ENCODE results near the gene PGF.
"Not testable (repeated sequence)": the region's sequence is repeated elsewhere in the genome, so short reads cannot be mapped to it uniquely, and the experiment has no call there.

PGF gene

GRCh38 chr14:74941676-74942097 is 13.7 kb downstream of the PGF start:
- peak; percentile 90 for DNase-seq (ENCODE audit: low spot score)

GRCh38 chr14:74940956-74941565 is 14.3 kb downstream of the PGF start:
- DNase-seq (ENCODE audit: low spot score): no peak

DNA sequence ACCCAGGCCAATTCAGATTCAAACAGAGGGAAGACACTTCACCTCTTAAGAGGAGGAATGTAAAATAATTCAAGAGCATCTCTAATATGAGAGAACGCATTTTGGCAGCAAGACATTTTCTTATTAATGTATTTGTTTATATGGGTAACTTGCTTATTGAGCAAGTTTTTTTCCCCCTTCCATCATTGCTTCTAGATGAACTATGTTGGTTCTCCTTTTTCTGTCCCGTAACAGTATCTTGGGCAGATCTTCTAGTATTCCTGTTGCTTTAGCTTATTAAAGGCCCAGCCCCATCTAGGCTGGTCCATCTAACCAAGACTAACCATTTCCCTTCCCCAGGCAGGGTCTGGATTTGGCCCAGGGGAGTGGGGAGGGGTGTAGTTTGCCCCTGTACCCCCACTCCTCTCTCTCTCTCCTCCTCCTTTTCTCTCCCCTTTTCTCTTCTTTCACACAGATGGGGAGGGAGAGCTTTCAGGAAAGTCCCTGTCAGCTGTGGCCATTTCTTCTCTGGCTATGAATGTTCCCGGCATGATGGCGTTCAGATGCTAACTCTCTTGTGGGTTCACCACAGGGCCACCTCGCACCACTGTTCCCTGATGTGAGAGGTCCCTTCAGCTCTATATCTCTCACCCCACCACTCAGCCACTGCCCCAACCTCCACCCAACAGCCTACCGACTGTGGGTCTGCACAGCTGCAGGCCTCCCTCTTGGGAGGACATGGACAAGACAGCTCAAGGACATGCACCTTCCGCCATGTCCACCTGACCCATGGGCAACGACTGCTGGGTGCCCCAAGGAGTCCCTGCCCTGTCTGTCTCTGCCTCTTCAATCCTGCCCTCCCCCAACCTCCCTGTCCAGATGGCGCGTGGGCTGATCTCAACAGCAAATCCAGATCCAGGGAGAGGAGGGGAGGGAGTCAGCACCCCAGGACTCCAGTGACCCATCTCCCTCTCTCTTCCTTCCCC is 16.6 kb downstream of the PGF start:
- DNase-seq (ENCODE audit: low spot score): no peak

- DNase-seq (ENCODE audit: low spot score): no peak
Measured at GRCh38 chr14:74937171-74937570, 18.2 kb downstream of the PGF start.

- DNase-seq (ENCODE audit: low spot score): no peak
Measured at GRCh38 chr14:74936731-74937130, 18.7 kb downstream of the PGF start.

DNA sequence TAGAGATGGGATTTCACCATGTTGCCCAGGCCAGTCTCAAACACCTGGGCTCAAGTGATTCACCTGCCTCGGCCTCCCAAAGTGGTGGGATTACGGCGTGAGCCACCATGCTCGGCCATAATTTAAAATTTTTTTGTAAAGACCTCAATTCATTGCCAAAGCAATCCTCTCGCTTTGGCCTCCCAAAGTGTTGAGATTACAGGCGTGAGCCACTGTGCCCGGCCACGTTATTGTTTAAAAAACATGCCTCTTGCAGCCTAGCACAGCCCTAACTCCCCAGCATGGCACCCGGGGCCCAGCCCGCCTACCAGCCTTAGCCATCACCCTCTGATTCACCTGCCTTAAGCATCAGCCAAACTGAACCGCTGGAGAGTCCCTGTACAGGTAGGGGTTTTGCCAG is 19.2 kb downstream of the PGF start:
- DNase-seq (ENCODE audit: low spot score): no peak

GRCh38 chr14:74935360-74935680 is 20.1 kb downstream of the PGF start:
- DNase-seq (ENCODE audit: low spot score): no peak

DNA sequence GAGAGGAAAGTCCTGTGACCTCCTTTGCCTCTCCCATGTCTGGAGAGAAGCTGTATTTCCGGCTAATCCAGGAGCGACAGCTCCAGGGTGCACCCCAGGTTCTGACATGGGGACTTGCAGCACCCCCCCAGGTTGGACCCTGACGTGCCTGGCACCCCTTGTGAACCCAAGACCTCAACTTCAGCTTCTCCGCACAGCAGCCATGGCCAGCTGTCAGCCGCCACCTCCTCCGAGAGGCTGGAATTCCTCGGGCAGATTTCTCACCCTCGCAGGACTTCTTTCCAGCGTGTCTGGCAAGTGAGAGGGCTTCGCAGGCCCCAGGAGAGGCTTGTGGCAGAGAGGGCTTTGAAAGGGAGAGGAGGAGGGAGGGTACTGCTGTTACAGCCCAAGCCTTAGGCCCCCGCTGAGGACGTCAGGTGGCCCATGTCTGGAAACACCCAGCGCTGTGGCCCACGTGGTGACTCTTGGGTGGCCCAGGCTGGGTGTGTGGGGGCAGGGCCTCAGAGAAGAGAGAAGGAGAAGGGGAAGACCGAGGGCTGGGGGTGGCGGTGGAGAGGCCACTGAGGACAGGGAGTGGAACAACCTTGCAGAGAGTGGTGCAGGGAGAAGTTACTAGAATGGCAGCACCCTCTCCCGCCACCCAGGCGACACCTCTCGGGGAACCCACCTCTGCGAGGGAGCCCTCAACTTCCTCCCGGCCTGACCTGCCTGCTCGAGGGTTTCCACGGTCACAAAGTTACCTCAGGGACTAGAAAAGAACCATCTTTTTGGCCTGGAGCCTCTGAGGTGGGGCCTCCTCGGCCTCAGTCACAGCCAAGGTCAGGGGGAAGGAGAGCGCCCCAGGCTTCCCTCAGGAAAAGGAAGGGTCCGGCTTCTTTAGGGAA is 20.7 kb downstream of the PGF start:
- DNase-seq (ENCODE audit: low spot score): no peak

DNA sequence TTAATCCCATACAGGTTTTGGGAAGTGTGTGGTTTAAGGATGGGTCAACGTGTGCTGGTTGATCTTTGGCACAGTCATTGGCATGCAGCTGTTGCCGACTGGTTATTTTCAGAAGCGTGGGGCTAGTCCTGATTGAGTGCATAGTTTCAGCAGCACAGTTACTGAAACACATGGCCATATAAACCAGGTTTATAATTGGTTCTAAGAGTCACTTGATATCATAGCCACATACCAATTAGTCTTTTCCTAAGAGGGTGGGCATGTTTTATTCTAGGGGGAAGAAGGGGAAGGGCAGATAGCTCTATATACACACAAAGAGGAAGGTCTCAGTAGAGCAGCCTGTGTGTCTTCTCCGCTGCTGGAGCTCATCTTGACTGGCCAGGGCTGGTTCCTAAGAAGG is 21.4 kb downstream of the PGF start:
- no peak for DNase-seq (ENCODE audit: low spot score)

GRCh38 chr14:74932936-74933335 is 22.5 kb downstream of the PGF start:
- not testable (repeated sequence) for DNase-seq (ENCODE audit: low spot score)

- no peak for DNase-seq (ENCODE audit: low spot score)
Measured at GRCh38 chr14:74932401-74932901, 22.9 kb downstream of the PGF start.

GRCh38 chr14:74931744-74932143 is 23.7 kb downstream of the PGF start:
- DNase-seq (ENCODE audit: low spot score): not testable (repeated sequence)

- no peak for DNase-seq (ENCODE audit: low spot score)
Measured at GRCh38 chr14:74929242-74929641, 26.2 kb downstream of the PGF start.

GRCh38 chr14:74927225-74927624 is 28.2 kb downstream of the PGF start:
- DNase-seq (ENCODE audit: low spot score): no peak

DNA sequence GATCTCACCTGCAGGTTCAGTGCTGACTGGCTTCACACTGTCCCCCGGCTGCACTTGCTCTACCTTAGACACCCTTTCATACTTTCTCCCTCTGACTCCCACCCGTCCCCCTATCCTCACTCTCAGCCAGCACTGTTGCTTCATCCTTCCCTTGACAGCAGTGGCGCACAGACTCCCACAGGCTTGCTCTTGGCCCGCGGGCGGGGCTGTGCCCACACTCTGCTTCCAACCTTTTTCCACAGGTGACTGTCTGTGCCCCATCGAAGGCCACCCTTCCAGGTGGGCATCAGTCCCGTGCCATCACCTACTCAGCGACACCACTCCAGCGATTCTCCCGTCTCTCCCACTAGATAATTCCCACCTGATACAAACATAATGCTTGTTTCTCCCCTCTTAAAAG is 31.3 kb downstream of the PGF start:
- DNase-seq (ENCODE audit: low spot score): no peak

- DNase-seq (ENCODE audit: low spot score): peak; percentile 88
Measured at GRCh38 chr14:74922752-74923401, 32.5 kb downstream of the PGF start, which contains the start of gene RPS6KL1. Gene RPS6KL1 (minus strand): TSS chr14:74923260. CDS start chr14:74921541, 1,719 bp downstream.

- DNase-seq (ENCODE audit: low spot score): no peak
Measured at GRCh38 chr14:74921987-74922751, 33.2 kb downstream of the PGF start.

DNA sequence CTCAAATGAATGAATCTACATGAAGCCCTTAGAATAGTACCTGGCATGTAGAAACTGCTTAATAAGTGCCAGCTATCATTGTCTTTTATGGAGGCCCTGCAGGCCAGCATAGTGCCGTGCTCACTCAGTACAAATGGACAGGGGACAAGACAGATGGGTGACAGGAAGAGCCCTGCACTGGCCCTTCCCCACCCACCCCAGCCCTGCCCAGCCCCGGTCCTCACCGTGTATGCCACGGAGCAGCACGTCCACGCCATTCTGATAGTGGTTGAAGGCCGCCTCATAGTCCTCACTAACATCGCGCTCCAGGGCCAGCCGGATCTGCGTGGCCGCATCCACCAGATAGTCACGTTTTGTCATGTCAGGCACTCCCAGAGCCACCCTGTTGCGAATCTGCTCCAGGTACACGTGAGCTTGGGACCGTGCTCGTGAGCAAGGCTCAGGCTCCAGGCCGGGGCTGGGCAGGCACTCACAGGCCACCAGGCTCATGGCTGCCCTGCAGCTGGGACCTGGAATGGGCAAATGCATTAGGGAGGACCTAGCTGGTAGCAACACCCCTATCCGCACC is 34.3 kb downstream of the PGF start:
- DNase-seq (ENCODE audit: low spot score): no peak

DNA sequence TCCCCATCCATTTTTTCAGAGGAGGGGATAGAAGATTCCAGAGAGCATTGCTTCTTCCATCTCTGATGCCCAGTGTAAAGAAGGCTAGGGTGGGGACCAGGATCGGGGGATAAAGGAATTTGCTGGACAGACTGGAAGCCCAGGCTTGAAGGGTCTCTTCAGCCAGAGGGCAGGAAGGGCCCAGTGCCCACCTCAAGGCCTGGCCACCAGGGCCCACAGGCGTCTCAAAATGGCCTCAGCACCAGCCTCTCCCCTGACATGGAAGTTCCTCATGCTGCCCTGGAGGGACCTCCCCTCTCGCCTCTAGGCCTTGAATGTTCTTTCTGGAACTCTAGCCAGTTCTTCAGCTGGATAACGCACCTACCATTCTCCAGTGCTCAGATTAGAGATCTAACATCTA is 35.1 kb downstream of the PGF start:
- DNase-seq (ENCODE audit: low spot score): no peak

DNA sequence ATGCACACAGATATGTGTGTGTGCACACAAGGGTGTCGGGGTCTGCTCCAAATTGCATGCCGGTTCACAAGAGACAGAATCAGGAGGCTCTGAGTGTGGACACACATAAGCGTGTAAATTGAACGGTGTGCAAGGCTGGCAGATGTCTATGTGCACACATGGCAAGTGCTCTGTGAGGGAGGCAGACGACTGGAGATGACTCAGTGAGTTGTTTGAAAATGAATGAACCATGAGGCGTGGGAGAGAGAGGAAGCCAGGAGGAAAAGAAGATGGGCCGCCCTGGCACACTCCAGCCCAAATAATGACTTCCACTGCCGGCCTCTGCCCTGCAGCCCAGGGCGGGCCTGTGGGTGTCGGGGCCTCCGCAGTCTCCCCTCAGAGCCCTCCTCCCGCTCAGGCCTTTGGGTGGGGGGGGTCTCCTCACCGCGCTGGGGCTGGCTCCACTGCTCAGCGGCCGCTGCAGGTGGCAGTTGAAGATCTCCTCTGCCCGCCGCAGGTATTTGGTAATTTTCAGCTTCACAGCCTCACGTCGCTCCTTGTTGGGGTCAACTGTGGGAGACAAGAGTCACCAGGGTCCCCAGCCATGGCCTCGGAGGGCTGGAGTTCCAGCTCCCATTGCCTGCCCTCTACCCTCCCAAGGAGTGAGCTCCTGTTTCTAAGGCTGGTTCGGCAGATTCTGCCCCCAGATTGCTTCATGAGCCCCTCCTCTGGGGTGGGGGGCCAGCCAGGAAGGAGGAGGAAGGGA is 35.8 kb downstream of the PGF start:
- DNase-seq (ENCODE audit: low spot score): no peak

Data from globus pallidus (tissue), 1 donor.